Measurements from ENCODE around the gene TP53TG5. TPM values are rescaled to one million over a fixed set of nuclear protein-coding genes. Genes with fewer than 3 reads are reported as not detected.

The TP53TG5 gene
- total RNA-seq, 1 experiment from 2014 or later, result 0.85 TPM

DNA sequence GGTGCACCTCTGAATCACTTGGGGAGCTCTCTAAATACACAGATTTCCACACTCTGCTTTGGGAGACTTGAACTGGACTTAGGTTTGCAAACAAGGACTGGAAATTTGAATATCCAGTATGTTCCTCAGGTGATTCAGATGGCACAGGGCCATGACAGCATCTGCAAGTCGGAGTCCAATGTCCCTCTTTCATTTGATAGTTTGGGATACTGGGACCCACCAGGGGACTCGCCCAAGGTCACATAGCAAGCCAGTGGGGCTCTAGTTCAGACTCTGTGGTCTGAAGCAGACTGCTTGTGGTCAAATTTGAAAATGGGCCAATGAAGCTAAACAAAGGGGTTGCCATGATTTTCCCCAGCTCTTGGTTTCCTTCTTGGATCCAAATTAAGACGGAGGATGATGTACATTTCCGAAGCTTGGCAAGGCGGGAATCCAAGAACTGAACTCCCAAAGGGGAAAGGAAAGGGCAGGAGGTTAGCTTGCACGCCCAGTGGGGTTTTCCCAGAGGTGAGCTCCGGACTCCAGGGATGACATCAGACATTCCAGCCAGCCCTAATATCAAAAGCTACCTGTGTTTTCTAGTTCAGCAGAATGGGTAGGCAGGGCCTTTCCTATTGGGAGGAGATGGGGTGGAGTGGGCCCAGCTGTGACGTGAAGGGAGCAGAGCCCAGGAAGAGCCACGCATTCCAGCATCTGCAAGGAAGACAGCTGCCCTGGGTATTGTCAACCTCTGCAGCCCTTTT is 18.5 kb downstream of the TP53TG5 start:
- DNase-seq (ENCODE audit: low spot score) (no peak), ATAC-seq (no peak)
- CTCF ChIA-PET, result interaction anchor here (0.7 to 8.3 kb wide), 9 partner anchors 11 to 90 kb away, joined by 3 to 152 read pairs (median 3); partner anchors contain the start of gene SDC4
- no peak overlapping the region for H3K4me3 Mint-ChIP-seq
- H3K27me3 Mint-ChIP-seq (ENCODE audit: low read depth), result no peaks in the 10 kb centered on the region
- no peaks in the 10 kb centered on the region for H3K9me3 Mint-ChIP-seq
- H3K36me3 Mint-ChIP-seq, result no peaks in the 10 kb centered on the region
- POLR2A ChIA-PET, result no interaction called here
- TF ChIP-seq GABPB1 (CRISPR knock-in tag; IDR thresholded peaks at IDR 0.05) (peak; percentile 10), NR1H2 (CRISPR knock-in tag; IDR thresholded peaks at IDR 0.05) (no peak)
- peaks cover 29% of the 10 kb centered on the region for H3K4me1 Mint-ChIP-seq
- H3K27ac Mint-ChIP-seq, result no peak overlapping the region

DNA sequence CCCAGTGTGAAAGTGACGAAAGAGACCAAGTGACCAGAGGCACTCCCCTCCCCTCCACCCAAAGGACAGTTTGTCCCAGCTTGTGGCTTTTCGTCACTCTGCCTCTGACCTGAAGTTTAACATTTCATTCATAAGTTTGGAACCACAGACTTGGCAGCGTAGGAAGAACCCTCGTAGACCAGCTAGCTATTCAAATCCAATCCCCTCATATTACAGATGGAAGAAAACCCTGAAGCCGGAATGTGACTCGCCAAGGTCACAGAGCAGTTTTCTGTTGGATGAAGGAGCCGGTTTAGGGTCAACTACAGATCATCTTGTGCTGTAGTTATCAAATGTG is 19.1 kb downstream of the TP53TG5 start:
- DNase-seq (ENCODE audit: low spot score) (no peak), ATAC-seq (no peak)
- ChIA-PET CTCF (interaction anchor here (1.1 to 8.3 kb wide), 7 partner anchors 11 to 91 kb away, joined by 3 to 152 read pairs (median 4); partner anchors contain the start of gene SDC4), POLR2A (no interaction called here)
- Mint-ChIP-seq H3K36me3 (no peaks in the 10 kb centered on the region), H3K4me1 (peaks cover 30% of the 10 kb centered on the region), H3K4me3 (no peak overlapping the region), H3K27ac (no peak overlapping the region; the same call in 1 of the 2 replicates), H3K27me3 (ENCODE audit: low read depth) (no peaks in the 10 kb centered on the region), H3K9me3 (no peaks in the 10 kb centered on the region)
- TF ChIP-seq ZBTB21 (CRISPR knock-in tag; IDR thresholded peaks at IDR 0.05; ENCODE audit: borderline replicate concordance), result no peak
- TF ChIP-seq ERG (CRISPR knock-in tag; IDR thresholded peaks at IDR 0.05), result no peak
- TF ChIP-seq RELA (CRISPR knock-in tag; IDR thresholded peaks at IDR 0.05; ENCODE audit: borderline replicate concordance), result no peak
- TF ChIP-seq E2F4 (CRISPR knock-in tag; IDR thresholded peaks at IDR 0.05; ENCODE audit: borderline replicate concordance, low read depth), result no peak
- TF ChIP-seq GABPB1 (CRISPR knock-in tag; IDR thresholded peaks at IDR 0.05), result 0 out of 2 replicates have a peak, but pooled peaks have one; percentile 39

DNA sequence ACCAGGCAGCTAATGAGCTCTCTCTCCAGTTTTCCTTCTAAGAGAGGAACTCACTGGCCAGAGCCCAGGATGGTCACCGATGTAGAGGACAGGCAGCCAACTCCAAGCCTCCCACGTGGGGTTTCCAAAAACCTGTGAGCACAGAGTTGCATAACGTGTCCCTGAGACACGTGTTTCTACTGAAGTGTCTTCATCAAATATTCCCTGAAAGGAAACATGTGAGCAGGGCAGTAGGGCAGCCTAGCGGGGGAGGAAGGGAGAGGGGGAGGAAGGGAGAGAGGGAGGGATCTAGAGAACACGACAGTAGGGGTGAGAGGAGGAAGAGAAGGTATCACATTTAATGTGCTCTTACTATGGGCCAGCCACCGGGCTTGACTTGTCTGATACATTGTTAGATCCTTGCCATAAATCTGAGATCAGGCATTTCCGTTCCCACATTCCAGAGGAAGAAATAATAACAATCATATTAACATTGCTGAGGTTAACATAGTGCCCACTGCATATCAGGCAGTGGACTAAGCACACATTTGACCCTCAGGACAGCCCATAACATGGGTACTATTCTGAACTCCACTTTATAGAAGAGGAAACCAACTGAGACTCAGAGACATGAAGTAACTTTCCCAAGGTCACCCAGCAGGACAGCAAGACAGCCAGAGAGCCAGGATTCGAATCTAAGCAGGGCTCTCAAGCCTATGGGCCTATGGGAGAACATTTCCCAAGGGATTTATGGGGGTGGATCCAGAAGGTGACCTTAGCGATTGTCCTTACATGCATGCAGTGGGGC is 19.6 kb downstream of the TP53TG5 start:
- TF ChIP-seq GABPB1 (CRISPR knock-in tag; IDR thresholded peaks at IDR 0.05) (peak; percentile 41; the same call in 1 of the 2 replicates), HMGA2 (CRISPR knock-in tag; IDR thresholded peaks at IDR 0.05) (no peak), NFATC4 (CRISPR knock-in tag; IDR thresholded peaks at IDR 0.05) (no peak)
- Mint-ChIP-seq H3K27me3 (ENCODE audit: low read depth) (no peaks in the 10 kb centered on the region), H3K36me3 (no peaks in the 10 kb centered on the region), H3K4me3 (no peak overlapping the region), H3K27ac (no peak overlapping the region), H3K4me1 (peaks cover 31% of the 10 kb centered on the region), H3K9me3 (no peaks in the 10 kb centered on the region)
- ATAC-seq (no peak), DNase-seq (ENCODE audit: low spot score) (no peak)
- ChIA-PET POLR2A (interaction anchor here (0.6 kb wide), 1 partner anchor 425 kb away, joined by 3 read pairs; no protein-coding TSS in a partner anchor), CTCF (interaction anchor here (0.6 to 8.3 kb wide), 9 partner anchors 10 to 77 kb away, joined by 3 to 152 read pairs (median 3); partner anchors contain the start of gene SDC4)

- Mint-ChIP-seq H3K27me3 (ENCODE audit: low read depth) (no peaks in the 10 kb centered on the region), H3K9me3 (no peaks in the 10 kb centered on the region), H3K27ac (no peak overlapping the region), H3K4me3 (no peak overlapping the region), H3K36me3 (no peaks in the 10 kb centered on the region), H3K4me1 (peaks cover 31% of the 10 kb centered on the region)
- no peak for ATAC-seq
- POLR2A ChIA-PET, result no interaction called here
- DNase-seq (ENCODE audit: low spot score), result no peak
- no peak for TF ChIP-seq HMGXB4 (CRISPR knock-in tag; IDR thresholded peaks at IDR 0.05)
- TF ChIP-seq OVOL2 (CRISPR knock-in tag; IDR thresholded peaks at IDR 0.05; ENCODE audit: borderline replicate concordance), result no peak
- CTCF ChIA-PET, result no interaction called here
Observed at GRCh38 chr20:45355209-45356084, 22.7 kb downstream of the TP53TG5 start.
